ENCODE measurements around the gene METTL22.
A peak's percentile ranks its signal among the peaks of the same experiment; 100 is the strongest.

METTL22 gene

GRCh38 chr16:8669481-8669880 is 48.0 kb downstream of the METTL22 start:
- no peak for DNase-seq (ENCODE audit: low read depth)
- no peak for TF ChIP-seq CTCF (IDR thresholded peaks at IDR 0.05; ENCODE audit: control insufficient read depth, extremely low read depth, insufficient read depth)
- no peak overlapping the region for H3K4me3 ChIP-seq (ENCODE audit: low read depth, low read length)

- TF ChIP-seq CTCF (IDR thresholded peaks at IDR 0.05; ENCODE audit: control insufficient read depth, extremely low read depth, insufficient read depth) = no peak
- DNase-seq (ENCODE audit: low read depth) = no peak
- H3K4me3 ChIP-seq (ENCODE audit: low read depth, low read length) = no peak overlapping the region
These were observed 48.6 kb downstream of the METTL22 start for GRCh38 chr16:8670014-8670560.

- peak overlapping the region; percentile 73 for H3K4me3 ChIP-seq (ENCODE audit: low read depth, low read length)
- TF ChIP-seq CTCF (IDR thresholded peaks at IDR 0.05; ENCODE audit: control insufficient read depth, extremely low read depth, insufficient read depth) = no peak
- no peak for DNase-seq (ENCODE audit: low read depth)
These were observed 52.3 kb downstream of the METTL22 start for GRCh38 chr16:8673611-8674412.

GRCh38 chr16:8674413-8675022 is 53.0 kb downstream of the METTL22 start, which contains the start of gene ABAT:
TSS of gene ABAT (plus strand) at chr16:8674617. CDS start at chr16:8735740, 61,123 bp downstream.
- peak; percentile 33 for DNase-seq (ENCODE audit: low read depth)
- no peak for TF ChIP-seq CTCF (IDR thresholded peaks at IDR 0.05; ENCODE audit: control insufficient read depth, extremely low read depth, insufficient read depth)
- peak within 1 kb of the TSS; percentile 73 for H3K4me3 ChIP-seq (ENCODE audit: low read depth, low read length)

- no peak for DNase-seq (ENCODE audit: low read depth)
- H3K4me3 ChIP-seq (ENCODE audit: low read depth, low read length) = peak overlapping the region; percentile 73
- no peak for TF ChIP-seq CTCF (IDR thresholded peaks at IDR 0.05; ENCODE audit: control insufficient read depth, extremely low read depth, insufficient read depth)
These were observed 54.0 kb downstream of the METTL22 start for GRCh38 chr16:8675183-8676159.

- TF ChIP-seq CTCF (IDR thresholded peaks at IDR 0.05; ENCODE audit: control insufficient read depth, extremely low read depth, insufficient read depth) = no peak
- DNase-seq (ENCODE audit: low read depth) = no peak
- no peak overlapping the region for H3K4me3 ChIP-seq (ENCODE audit: low read depth, low read length)
These were observed 54.7 kb downstream of the METTL22 start for GRCh38 chr16:8676160-8676547.

All from LNCaP clone FGC (cell line).